ENCODE data around the gene NTS.

NTS gene, protein sequence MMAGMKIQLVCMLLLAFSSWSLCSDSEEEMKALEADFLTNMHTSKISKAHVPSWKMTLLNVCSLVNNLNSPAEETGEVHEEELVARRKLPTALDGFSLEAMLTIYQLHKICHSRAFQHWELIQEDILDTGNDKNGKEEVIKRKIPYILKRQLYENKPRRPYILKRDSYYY

DNA sequence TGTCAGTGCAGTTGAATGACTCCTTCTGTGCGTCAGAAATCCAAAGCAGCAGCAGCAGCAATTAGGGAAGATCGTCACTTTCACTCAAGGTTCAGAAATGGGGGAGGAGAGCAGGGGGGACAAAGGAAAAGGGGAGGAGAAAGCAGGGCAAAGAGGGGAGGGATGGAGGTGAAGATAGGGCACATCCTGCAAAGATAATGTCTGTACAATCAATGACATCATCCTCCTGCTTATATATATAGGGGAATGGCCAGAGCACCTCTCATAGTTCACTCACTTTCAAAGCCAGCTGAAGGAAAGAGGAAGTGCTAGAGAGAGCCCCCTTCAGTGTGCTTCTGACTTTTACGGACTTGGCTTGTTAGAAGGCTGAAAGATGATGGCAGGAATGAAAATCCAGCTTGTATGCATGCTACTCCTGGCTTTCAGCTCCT is at the start of gene NTS:
Gene NTS (plus strand): TSS at position 265 of the 431 bp plus-strand sequence. CDS start 109 bp downstream, at position 374.
- TF ChIP-seq, protein P1, sequence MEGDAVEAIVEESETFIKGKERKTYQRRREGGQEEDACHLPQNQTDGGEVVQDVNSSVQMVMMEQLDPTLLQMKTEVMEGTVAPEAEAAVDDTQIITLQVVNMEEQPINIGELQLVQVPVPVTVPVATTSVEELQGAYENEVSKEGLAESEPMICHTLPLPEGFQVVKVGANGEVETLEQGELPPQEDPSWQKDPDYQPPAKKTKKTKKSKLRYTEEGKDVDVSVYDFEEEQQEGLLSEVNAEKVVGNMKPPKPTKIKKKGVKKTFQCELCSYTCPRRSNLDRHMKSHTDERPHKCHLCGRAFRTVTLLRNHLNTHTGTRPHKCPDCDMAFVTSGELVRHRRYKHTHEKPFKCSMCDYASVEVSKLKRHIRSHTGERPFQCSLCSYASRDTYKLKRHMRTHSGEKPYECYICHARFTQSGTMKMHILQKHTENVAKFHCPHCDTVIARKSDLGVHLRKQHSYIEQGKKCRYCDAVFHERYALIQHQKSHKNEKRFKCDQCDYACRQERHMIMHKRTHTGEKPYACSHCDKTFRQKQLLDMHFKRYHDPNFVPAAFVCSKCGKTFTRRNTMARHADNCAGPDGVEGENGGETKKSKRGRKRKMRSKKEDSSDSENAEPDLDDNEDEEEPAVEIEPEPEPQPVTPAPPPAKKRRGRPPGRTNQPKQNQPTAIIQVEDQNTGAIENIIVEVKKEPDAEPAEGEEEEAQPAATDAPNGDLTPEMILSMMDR (IDR thresholded peaks at IDR 0.05; ENCODE audit: poor library complexity, severe bottlenecking): no peak
- H3K27me3 ChIP-seq (ENCODE audit: insufficient read depth, poor library complexity, severe bottlenecking): no peaks in the 10 kb centered on the region
- no peak within 1 kb of the TSS for H3K4me3 ChIP-seq (ENCODE audit: severe bottlenecking)
- no peaks in the 10 kb centered on the region for H3K36me3 ChIP-seq (ENCODE audit: low read depth)
- DNase-seq (ENCODE audit: low spot score): no peak
- no peak within 1 kb of the TSS for H3K27ac ChIP-seq (ENCODE audit: poor library complexity, severe bottlenecking)
- ATAC-seq (ENCODE audit: low read depth): peak; percentile 41; the same call in 2 of the 3 replicates
- H3K4me1 ChIP-seq (ENCODE audit: insufficient read depth, poor library complexity, severe bottlenecking): no peaks in the 10 kb centered on the region
- no peaks in the 10 kb centered on the region for H3K9me3 ChIP-seq (ENCODE audit: severe bottlenecking)

DNA sequence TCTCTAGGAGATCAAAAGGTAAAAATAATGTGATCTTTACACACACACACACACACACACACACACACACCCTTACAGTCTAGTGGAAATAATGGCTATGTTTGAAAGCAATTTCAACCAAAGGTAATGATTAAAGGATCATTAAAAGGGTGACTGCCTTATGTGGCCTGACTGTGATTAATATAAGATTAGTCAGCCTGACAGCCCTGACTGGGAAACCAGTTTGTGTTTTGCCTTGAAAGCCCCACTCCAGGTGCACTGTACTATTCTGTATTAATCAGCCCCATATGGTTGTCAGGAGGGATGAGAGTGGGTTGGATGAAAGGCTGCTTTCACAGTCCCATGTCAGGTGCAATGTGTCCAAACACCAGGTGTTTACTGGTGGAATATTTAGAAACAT is 48.3 kb upstream of the NTS start:
- DNase-seq (ENCODE audit: low spot score) (no peak), ATAC-seq (ENCODE audit: low read depth) (peak; percentile 52; the same call in 2 of the 3 replicates)
- H3K9me3 ChIP-seq (ENCODE audit: severe bottlenecking): no peaks in the 10 kb centered on the region
- no peak overlapping the region for H3K4me3 ChIP-seq (ENCODE audit: severe bottlenecking)
- TF ChIP-seq, protein P1 (IDR thresholded peaks at IDR 0.05; ENCODE audit: poor library complexity, severe bottlenecking): no peak
- H3K4me1 ChIP-seq (ENCODE audit: insufficient read depth, poor library complexity, severe bottlenecking): peaks cover 15% of the 10 kb centered on the region
- H3K27me3 ChIP-seq (ENCODE audit: insufficient read depth, poor library complexity, severe bottlenecking): no peaks in the 10 kb centered on the region
- H3K27ac ChIP-seq (ENCODE audit: poor library complexity, severe bottlenecking): no peak overlapping the region
- no peaks in the 10 kb centered on the region for H3K36me3 ChIP-seq (ENCODE audit: low read depth)

DNA sequence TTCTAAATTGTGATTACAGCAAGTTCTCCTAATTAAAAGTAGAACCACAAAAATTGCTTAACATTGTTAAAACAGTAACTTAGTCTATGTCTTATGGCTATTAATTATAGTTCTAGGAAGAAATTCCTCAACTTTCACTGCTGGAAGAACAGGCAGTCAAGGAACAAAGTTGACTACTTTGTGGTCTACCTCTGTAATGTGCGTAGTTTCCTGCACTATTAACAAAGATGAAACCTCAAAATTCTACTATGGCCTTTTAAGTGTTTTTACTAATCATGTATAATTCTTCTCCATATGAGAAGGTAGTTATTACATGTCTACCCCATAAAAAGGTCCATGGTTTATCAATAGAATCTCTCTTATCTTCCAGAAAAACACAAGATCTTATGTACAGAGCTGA is 45.5 kb upstream of the NTS start:
- TF ChIP-seq, protein P1 (IDR thresholded peaks at IDR 0.05; ENCODE audit: poor library complexity, severe bottlenecking): no peak
- ATAC-seq (ENCODE audit: low read depth): no peak
- Histone ChIP-seq H3K9me3 (ENCODE audit: severe bottlenecking) (no peaks in the 10 kb centered on the region), H3K36me3 (ENCODE audit: low read depth) (no peaks in the 10 kb centered on the region), H3K27me3 (ENCODE audit: insufficient read depth, poor library complexity, severe bottlenecking) (no peaks in the 10 kb centered on the region), H3K4me1 (ENCODE audit: insufficient read depth, poor library complexity, severe bottlenecking) (peaks cover 11% of the 10 kb centered on the region), H3K4me3 (ENCODE audit: severe bottlenecking) (no peak overlapping the region), H3K27ac (ENCODE audit: poor library complexity, severe bottlenecking) (peak overlapping the region; percentile 33)
- DNase-seq (ENCODE audit: low spot score): no peak

DNA sequence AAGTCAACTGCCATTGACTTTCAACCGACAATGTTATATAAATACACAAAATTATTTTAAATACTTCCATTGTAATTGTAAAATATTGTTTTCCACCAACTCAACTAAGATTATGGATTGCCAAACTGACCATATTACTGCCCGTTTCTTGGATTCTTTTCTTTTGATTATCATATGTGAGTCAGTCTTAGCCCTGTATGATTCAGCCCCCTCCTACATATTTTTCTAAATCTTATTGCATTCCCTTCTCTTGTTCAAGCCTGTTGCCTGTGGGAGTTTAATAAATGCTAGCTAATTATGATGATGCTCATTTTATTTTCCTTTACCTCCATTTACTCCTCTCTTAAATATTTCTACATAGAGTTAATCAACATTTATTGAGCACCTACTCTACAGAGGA is 44.7 kb upstream of the NTS start:
- ATAC-seq (ENCODE audit: low read depth) (peak; percentile 95), DNase-seq (ENCODE audit: low spot score) (no peak)
- H3K27me3 ChIP-seq (ENCODE audit: insufficient read depth, poor library complexity, severe bottlenecking): no peaks in the 10 kb centered on the region
- TF ChIP-seq, protein P1 (IDR thresholded peaks at IDR 0.05; ENCODE audit: poor library complexity, severe bottlenecking): no peak
- peaks cover 19% of the 10 kb centered on the region for H3K4me1 ChIP-seq (ENCODE audit: insufficient read depth, poor library complexity, severe bottlenecking)
- no peaks in the 10 kb centered on the region for H3K9me3 ChIP-seq (ENCODE audit: severe bottlenecking)
- no peak overlapping the region for H3K4me3 ChIP-seq (ENCODE audit: severe bottlenecking)
- no peaks in the 10 kb centered on the region for H3K36me3 ChIP-seq (ENCODE audit: low read depth)
- H3K27ac ChIP-seq (ENCODE audit: poor library complexity, severe bottlenecking): peak overlapping the region; percentile 33

DNA sequence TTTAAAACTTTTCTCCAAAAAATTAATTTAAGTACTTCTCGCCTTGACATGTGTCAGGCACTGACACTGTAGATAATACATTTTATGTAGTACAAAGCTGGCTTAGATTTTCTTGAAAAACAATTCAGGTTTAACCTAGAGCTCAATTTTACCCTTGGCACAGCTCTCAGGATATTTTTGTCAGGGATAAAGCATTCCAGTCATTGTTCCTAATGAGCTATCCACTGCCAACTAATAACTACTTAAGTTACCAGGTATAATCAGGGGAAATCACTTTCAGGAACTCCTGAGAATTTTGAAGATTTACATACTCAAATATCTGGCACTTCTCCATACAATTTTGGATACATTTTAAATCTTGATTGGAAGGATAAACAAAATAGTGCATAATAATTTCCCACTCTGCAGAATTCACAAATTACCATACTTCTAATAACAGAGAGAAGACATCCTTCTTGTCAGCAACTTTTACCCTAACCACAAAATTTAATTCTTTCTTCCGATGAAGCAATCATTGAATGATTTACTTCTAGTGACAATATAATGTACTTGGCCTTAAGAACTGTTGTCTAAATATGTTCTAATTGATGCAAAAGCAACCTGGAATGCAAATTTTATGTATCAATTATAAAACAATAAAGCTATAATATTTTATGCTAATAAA is 42.6 kb upstream of the NTS start:
- DNase-seq (ENCODE audit: low spot score) (no peak), ATAC-seq (ENCODE audit: low read depth) (no peak)
- Histone ChIP-seq H3K36me3 (ENCODE audit: low read depth) (no peaks in the 10 kb centered on the region), H3K4me3 (ENCODE audit: severe bottlenecking) (no peak overlapping the region), H3K4me1 (ENCODE audit: insufficient read depth, poor library complexity, severe bottlenecking) (peaks cover 35% of the 10 kb centered on the region), H3K9me3 (ENCODE audit: severe bottlenecking) (no peaks in the 10 kb centered on the region), H3K27me3 (ENCODE audit: insufficient read depth, poor library complexity, severe bottlenecking) (no peaks in the 10 kb centered on the region), H3K27ac (ENCODE audit: poor library complexity, severe bottlenecking) (no peak overlapping the region)
- TF ChIP-seq, protein P1 (IDR thresholded peaks at IDR 0.05; ENCODE audit: poor library complexity, severe bottlenecking): no peak
